AG04450 (cell line): ENCODE results near the gene SLC7A10. TPM values are rescaled to one million over a fixed set of nuclear protein-coding genes. Genes with fewer than 3 reads are reported as not detected.

Experiments
- CTCF ChIA-PET: fragments of 300-600, 350-600 bp; formaldehyde crosslinking; extraction: SDS; loops from one replicate; lab custom pipeline; 2022; ENCODE audit warnings: antibody characterized with exemption, inconsistent platforms; lab: Charles Lee
- POLR2A ChIA-PET: fragments of 350-600 bp; formaldehyde crosslinking; extraction: SDS; loops from one replicate; lab custom pipeline; 2021; ENCODE audit warnings: antibody characterized with exemption, inconsistent platforms; lab: Yijun Ruan, JAX
- DNase-seq: peaks from one replicate; pipeline ENCODE4 v3.0.0-alpha.2; 2011; ENCODE audit warnings: low read depth, low spot score
- H3K27ac ChIP-seq: one replicate; pipeline ENCODE4 v1.5.1; 2012; ENCODE audit warnings: low read depth, low read length, control low read depth
- H3K27me3 ChIP-seq: one replicate; pipeline ENCODE4 v1.6.0; 2012; ENCODE audit warnings: low read length; ENCODE audit not compliant: control insufficient read depth, insufficient read depth
- H3K4me3 ChIP-seq: 2 replicates; pipeline ENCODE4 v1.5.1; 2011; ENCODE audit warnings: mild to moderate bottlenecking, low read depth, low read length, control low read depth
- H3K9me3 ChIP-seq: 2 replicates; pipeline ENCODE4 v1.5.1; 2012; ENCODE audit warnings: low read length; ENCODE audit not compliant: control insufficient read depth, insufficient read depth
- CTCF ChIP-seq: IDR thresholded peaks from 2 replicates; pipeline ENCODE4 v1.5.1; 2011; ENCODE audit warnings: low read depth, low read length, control low read depth, inconsistent platforms
- polyA plus RNA-seq: library from polyadenylated mRNA; depleted of rRNA; stranded (reverse); fragments of >200 nt; gene quantifications from 2 replicates; pipeline ENCODE4 v1.2.3, GENCODE V29; 2011

The SLC7A10 gene
- polyA plus RNA-seq, 1 experiment = not detected

DNA sequence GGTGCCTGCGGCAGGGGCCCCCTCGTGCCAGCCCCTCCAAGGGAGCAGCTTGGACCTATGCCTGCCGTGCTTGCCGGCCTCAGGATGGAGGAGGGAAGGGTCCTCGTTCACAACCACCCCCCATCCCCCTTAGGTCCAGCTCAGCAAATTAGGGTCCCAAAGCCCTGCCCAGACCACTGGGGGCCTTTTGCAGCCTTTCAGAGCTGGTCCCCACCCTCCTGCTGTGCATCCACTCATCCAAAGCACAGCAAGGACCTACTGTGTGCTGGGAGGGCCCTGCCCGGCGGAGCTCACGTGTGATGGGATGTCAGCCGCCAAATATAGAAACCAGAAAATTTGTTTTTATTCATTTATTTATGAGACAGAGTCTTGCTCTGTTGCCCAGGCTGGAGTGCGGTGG is 16.5 kb upstream of the SLC7A10 start:
- no peak for TF ChIP-seq CTCF
- no peak overlapping the region for H3K27ac ChIP-seq
- POLR2A ChIA-PET = no interaction called here
- H3K9me3 ChIP-seq = peaks cover 5% of the 10 kb centered on the region
- H3K4me3 ChIP-seq = no peak overlapping the region
- CTCF ChIA-PET = interaction anchor here (0.6 to 4.3 kb wide), 7 partner anchors 51 to 188 kb away, joined by 3 to 45 read pairs (median 4); partner anchors contain the start of gene CEBPA
- DNase-seq = no peak
- peaks cover 13% of the 10 kb centered on the region for H3K27me3 ChIP-seq

DNA sequence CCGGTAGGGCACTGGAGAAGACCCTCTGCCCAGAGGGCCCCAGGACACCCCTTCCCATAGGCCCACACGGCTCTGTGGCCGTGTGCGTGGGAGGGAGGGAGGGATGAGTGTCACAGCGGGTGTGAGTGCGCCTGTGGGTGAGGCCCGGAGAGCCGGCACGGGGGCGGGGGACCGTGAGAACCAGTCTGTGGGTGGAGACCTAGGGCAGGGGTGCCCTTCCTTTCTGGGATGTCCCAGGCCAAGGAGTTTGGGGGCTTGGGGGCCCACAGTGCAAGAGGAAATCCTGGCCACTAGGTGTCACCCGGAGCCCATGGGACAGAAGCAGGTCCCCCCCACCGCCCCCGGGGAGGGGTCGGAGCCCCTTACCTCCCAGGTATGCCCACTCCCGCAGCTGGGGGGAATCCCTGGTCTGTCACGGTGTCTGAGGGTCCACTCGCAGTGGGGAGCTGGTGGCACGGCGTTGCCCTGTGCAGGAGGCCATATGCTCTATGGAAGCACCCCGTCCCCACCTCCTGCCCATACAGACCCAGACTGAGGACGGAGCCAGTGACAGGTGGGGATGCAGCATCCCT is 16.0 kb upstream of the SLC7A10 start:
- H3K9me3 ChIP-seq = peaks cover 5% of the 10 kb centered on the region
- no peak overlapping the region for H3K27ac ChIP-seq
- H3K4me3 ChIP-seq = no peak overlapping the region
- peaks cover 13% of the 10 kb centered on the region for H3K27me3 ChIP-seq
- ChIA-PET POLR2A (interaction anchor here (0.7 kb wide), 1 partner anchor 280 kb away, joined by 4 read pairs; no protein-coding TSS in a partner anchor), CTCF (interaction anchor here (0.6 to 4.3 kb wide), 8 partner anchors 52 to 189 kb away, joined by 3 to 45 read pairs (median 4); partner anchors contain the start of gene CEBPA)
- peak; percentile 56 for TF ChIP-seq CTCF
- no peak for DNase-seq

DNA sequence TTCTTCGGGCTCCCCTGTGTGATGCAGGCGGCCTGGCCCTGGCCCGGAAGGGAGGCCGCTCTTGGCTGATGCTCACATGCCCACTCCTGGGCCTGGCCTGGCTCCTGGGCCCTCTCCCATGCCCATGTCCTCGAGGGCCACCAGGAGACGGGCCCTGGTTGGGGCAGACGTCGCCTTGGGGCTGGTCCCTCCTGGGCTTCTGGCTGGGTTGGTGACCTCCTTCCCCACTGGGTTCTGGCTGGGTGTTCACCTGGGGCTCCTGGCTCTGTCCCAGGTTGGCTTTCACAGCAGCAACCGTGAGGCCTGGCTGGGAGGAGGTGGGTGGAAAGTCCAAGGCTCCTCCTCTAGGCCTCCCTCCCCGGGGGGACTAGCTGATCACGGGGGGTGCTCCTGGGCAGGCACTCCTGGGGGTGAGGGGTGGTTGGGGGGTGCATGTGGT is 15.5 kb upstream of the SLC7A10 start:
- ChIA-PET CTCF (interaction anchor here (0.6 to 4.3 kb wide), 2 partner anchors 166 to 179 kb away, joined by 8 to 45 read pairs; no protein-coding TSS in a partner anchor), POLR2A (interaction anchor here (0.7 kb wide), 1 partner anchor 281 kb away, joined by 4 read pairs; no protein-coding TSS in a partner anchor)
- DNase-seq = no peak
- H3K9me3 ChIP-seq = peaks cover 3% of the 10 kb centered on the region
- H3K27ac ChIP-seq = no peak overlapping the region
- no peak for TF ChIP-seq CTCF
- peaks cover 13% of the 10 kb centered on the region for H3K27me3 ChIP-seq
- H3K4me3 ChIP-seq = no peak overlapping the region

DNA sequence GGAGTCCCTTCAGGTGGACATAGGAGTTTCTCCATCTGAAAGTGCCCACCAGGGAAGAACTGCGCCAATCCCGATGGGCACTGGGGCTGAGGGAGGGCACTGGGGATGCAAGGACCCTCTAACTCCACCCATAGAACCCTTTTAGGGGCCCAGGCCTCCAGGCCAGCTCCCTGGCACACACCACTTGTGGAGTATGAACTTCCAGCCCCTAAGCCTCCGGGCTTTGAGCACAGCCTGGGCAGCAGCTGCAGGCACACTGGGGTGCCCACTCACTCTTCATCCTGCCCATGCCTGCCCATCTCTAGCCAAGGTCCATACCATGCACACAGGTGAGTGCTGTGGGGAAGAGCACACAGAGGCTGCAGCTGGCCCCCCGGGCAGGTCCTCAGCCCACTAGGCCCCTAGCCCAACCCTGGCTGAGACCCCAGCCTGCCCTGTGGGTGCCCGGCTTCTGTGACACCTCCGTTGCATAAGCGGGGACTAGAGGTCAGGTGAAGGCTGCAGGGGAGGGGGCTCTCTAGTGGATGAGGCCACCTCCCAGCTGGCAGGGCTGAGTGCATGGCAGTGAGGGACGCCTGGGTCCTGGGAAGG is 14.6 kb upstream of the SLC7A10 start:
- no peak overlapping the region for H3K27ac ChIP-seq
- no peak for DNase-seq
- CTCF ChIA-PET = interaction anchor here (0.6 to 6.5 kb wide), 3 partner anchors 128 to 166 kb away, joined by 3 to 54 read pairs (median 45); no protein-coding TSS in a partner anchor
- H3K4me3 ChIP-seq = no peak overlapping the region
- no peak for TF ChIP-seq CTCF
- POLR2A ChIA-PET = no interaction called here
- H3K9me3 ChIP-seq = no peaks in the 10 kb centered on the region
- peaks cover 13% of the 10 kb centered on the region for H3K27me3 ChIP-seq
